G401 (cell line): ENCODE data around the gene STK17B. TPM values are rescaled to one million over a fixed set of nuclear protein-coding genes. Genes with fewer than 3 reads are reported as not detected.
"Not testable (repeated sequence)": the region's sequence is repeated elsewhere in the genome, so short reads cannot be mapped to it uniquely, and the experiment has no call there.

Experiments
- DNase-seq: peaks from one replicate; pipeline ENCODE4 v3.0.0-alpha.2; 2015; ENCODE audit warnings: low spot score
- in situ Hi-C: cut with HindIII; loops from 2 replicates; pipeline ENCODE4 v1.10.0; 2016; ENCODE audit warnings: low sequenced_read_pairs, mixed read lengths
- total RNA-seq: library from RNA; depleted of rRNA; stranded (reverse); fragments of >200 nt; shearing (Covaris generic); gene quantifications from 2 replicates; pipeline ENCODE4 v1.2.3, GENCODE V29; 2014

Gene STK17B
- total RNA-seq, 1 experiment from 2014 or later: 0.68 TPM

DNA sequence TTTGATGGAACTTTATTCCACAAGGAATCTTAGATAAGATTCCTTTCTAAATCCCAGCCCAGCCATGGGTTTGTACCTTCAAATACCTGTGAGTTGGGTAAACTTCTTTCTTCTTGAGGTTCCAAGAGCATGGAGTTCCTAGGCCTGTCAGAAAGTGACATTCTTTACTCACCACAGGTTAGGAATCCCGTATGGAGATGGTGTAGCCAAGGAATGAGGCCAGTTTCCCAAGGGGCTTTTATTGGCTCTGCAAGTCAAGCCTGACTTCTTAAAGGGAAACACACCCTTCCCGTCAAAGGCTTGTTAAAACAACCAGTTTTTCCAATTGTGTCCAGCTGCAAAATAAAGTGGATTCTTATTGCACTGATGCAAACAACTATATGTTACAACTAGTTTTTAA is 45.8 kb downstream of the STK17B start:
- DNase-seq: no peak
- in situ Hi-C loops: no loop called here

DNA sequence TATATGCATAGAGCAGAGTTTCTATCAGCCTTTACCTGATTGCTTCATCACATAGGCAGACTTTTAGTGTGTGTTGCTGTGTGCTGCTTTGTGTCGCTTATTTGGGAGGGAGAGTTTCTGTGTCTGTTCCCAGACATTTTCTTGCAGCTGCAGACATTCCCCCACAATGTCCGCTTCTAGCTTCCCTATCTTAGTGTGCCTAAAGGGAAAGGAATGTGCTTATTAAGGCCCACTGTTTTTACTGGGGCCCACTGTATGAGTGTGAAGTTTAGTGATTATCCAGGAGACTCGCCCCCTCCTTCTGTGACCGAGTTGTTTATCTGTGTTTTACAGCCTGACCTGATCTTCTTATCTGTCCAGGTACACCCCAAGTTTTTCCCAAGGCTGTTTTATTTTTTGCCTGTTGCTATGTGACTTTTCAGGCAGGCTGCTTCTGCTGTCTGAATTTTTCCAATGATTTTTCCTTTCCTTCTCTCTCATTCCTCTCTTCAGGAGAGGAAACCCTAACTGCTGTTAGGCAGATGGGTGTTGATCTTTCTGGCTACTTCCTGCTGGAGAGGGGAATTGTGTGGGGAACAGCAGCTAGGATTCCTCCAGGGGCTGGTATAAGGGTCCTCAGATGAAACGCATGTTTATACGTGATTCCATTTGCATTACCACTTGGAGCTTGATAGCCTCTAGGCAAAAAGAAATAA is 47.6 kb downstream of the STK17B start:
- in situ Hi-C loops: no loop called here
- no peak for DNase-seq

DNA sequence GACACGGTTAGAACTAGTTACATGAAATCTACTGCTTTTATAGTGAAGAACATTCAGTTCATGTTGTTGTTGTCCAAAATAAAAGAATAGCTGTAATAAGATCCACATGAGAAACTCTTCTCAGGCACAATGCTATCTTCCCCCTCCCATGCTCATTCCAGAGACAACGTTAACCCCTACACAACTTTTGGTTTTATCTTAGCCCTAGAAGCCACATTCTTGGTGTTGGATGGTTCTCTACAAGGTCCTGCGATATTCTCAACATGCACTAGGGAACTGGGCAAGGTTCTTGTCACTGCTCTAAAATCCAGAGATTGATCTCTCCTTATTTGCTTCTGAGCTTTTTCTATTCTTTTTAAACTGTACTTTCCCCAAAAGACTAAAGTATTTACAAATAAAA is 51.5 kb downstream of the STK17B start:
- DNase-seq: no peak
- in situ Hi-C loops: no loop called here

DNA sequence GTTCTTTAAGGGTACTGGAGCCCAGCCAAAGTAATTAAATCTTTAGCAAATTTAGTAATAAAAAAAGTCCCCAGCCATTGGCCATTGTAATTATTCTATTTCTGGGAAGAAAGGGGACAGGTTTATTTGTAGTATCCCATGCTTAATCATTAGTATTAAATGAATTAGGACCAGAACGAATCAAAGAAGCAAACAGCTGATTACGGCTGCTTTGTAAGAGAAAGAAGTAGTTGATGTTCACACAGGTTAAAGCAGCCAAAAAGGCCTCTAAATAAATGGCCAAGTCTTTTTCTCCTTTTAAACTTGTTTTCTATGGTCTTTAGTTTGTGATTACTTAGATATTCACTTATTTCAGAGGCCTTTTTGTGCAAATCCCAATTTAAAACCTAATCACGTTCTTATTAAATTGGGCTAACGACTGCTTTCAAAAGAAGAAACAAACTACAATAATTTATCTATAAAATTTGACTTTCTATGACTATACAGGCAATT is 54.1 kb downstream of the STK17B start:
- no peak for DNase-seq
- in situ Hi-C loops: no loop called here

DNA sequence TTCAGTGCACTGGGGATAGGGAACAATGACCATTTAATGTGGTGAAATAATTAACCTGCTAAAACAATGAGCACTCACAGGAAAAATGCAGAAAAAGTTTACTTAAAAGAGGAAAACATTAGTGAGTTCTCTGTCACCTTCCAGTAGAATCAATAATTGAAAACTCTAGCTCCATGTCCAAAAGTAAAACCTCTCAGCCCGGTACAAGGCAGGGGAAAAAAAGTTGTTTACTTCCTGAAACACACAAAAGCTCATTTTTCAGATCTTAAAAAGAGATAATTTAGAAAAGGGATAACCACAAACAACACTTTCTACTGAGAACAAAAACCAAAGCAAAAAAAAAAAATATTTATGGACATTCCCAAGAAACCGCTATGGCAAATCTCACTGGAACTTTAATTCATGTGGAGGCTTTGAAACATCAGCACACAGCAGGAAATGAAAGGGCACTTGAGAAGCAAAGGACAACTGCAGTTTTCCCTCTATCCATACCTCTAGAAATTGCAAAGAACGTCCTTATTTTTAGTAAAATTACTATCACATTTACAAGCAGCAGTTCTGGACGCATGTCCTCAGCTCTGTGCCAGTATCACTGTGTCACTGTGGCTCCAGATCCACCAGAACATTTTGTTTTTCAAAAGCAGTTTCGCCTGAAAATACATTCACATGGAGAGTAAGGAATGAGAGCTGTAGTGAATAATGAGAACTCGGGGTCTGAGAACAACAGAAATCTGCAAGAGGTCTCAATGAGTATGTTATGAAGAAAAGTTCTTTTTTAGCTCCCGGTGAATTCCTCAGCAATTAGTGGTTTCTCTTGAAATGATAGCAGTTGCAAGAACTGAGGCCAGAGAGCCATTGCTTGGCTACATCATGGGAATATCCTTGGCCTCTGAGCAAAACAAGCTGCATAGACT is 58.1 kb downstream of the STK17B start:
- in situ Hi-C loops: no loop called here
- DNase-seq: peak; percentile 6

DNA sequence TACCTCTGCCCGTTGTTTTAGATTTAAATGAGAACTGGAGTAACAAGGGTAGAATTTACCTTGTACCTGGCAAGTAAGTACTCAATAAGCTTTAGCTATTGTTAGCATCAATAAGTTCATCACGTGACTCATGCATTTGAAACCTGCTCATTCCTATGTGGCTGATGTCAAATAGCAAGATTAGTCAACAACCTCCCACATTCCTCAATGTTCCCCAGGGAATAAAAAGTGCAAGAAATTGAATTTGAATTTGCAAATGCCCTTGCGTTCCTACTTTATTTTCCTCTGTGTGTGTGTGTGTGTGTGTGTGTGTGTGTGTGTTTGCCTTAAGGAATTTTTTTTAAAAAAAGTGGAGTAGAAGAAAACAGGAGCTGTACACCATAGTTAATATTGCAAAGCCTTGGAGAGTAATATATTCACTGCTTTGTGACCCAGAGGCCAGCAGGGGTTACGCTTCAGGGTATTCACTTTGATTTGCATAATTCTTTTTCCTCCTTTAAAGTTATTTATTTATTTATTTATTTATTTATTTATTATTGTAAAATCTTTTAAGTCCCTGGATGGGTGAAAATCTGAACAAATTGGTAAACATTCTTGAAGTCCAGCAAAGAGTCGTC is 58.9 kb downstream of the STK17B start:
- no peak for DNase-seq
- in situ Hi-C loops: no loop called here

DNA sequence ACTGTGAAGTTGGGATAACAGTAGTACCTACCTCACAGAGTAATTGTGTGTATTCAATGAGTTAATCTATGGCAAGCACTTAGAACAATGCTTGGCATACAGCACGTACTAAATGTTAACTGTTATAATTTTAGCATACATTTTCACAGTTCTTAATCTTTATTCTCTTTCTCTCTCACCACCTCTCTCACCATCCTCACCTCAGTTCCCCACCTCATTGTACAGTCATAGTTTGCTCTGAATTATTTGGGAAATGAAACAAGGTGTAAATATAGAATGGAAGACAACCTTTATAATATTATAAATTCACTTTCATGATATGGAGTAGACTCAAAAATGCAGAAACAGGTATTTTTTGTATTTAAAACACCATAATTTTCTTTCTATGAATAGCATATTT is 62.8 kb downstream of the STK17B start:
- no peak for DNase-seq
- in situ Hi-C loops: no loop called here

DNA sequence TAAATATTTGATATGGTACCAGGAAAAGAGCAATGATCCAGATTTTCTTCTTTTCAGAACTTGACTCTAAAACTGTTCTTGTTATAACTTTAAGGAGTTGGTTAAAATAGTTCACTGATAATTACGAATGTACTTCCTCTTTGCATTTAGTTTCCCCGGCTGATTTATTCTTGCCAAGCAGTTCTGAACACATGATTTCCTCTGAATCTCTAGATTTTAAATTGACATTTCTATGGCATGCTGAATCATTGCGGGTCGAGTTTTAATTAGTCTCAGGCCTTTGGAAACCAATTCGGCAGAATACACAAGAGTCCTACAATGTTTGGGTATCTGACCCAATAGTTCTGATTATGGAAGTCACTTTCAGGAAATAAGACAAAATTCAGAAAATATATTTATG is 65.4 kb downstream of the STK17B start:
- DNase-seq: no peak
- in situ Hi-C loops: no loop called here

DNA sequence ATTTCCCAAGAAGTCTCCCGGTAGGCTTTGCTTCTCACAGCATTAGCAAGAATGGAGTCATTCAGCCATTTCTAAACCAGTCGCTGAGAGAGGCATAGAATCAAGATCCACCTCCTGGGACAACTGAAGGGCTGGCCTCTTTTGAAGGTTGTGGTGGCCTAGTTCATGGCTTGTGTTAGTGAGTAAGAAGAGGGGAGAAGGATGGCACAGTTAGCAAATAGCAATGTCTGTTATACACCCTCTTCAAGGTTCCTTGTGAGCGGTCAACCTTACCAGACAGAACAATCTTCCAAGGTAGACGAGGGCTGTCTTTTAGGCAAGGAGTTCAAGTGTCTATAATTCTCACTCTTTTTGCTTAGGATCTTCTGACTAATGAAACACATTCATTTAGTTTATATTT is 67.3 kb downstream of the STK17B start:
- in situ Hi-C loops: no loop called here
- no peak for DNase-seq

DNA sequence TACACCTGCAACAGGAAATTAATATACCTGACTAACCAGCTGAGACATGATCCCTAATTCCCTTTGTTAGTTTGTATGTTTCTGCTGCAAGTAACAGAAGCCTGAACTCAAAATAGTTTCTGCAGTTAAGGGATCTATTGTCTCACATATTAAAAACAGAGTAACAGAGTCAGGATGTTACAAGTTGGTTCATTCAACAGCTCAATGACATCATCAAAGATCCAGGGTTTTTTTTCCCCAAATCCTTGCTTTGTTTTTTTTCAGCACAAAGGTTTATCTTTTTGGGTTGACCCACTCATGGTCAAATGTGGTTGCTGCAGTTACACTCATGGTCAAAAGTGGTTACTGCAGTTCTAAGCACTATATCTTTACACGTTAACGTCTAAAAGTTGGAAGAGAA is 67.8 kb downstream of the STK17B start:
- in situ Hi-C loops: no loop called here

DNA sequence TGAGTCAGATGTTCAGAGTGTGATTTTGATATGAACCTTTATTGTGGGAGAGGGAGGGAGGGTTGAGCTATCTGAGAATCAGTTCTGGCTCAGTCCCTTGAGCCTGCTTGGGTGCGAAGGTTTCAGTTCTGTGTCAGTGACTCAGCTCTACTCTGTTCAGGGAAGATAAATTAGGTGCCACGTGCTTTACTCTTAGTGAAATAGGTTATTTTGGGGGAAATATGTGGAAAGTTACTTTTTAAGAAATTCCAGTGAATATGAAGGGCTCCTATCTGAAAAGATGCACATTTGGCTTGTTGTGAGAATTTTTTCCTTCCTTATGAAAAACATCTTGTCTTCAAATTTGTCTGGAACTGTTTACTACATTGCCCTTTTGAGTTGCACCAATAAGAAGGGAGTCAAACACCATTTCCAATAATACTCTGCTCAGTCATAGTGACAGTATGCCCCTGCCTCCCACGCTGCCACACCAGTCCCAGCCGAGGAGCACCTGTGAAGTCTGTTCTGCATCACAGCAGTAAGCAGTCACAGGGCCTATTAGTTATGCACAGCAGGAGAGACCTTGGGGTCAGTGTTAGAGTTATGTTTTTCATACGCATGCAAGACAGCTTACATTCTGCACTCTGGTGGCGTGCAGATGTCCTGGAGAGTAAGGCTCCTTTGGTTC is 69.9 kb downstream of the STK17B start:
- in situ Hi-C loops: no loop called here
- DNase-seq: no peak

More for the DNA sequence above, 67.8 kb downstream of the STK17B start:
- DNase-seq: no peak

DNA sequence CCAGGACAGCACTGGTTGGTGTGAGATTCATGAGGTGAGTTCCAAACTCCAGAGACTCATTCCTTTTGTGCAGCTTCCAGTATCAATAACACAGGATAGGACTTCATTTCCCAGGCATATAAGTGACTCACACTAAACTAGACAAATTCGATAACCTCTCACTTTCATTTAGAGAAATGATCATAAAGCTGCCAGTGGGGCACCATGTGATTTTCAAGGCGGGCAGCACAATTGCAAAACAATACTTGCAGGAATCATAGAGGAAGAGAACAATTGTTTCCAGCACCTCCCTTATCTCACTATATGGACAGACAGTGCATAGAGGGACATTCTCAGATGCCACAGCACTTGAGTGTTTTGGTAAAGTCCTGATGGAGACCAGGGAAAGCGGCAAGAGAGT is 71.5 kb downstream of the STK17B start:
- DNase-seq: no peak
- in situ Hi-C loops: no loop called here

DNA sequence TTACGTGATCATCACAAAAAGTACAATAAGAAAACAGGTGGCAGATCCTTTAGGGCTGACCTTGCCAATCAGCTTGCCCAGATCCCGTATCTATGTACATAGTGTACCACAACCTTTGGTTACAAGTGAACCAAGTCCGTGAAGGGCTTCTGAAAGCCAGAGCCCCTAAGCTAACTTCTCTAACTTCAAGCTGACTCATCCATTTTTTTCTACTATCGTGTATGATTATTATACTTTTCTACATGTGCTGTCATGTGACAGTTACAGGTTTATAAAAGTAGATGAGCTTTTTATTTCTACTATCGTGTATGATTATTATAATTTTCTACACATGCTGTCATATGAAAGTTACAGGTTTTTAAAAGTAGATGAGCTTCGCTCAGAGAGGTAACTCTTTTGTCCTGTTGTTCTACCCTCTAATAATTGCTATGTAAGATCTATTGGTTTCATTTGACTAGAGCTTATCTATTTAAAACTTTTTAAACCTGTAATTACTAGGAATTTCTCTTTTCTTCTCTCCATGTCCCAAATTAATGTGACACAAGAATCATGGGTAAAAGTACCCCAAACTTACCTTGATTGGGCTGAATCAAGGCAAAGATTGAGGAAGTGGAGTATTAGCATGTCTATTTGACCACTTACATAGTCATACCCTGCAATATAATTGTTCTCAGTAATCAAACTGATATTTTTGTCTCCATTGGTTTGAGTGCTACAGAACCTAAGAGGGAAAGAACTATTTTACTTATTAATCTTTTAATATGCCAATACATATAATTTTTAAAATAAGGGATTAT is 73.3 kb downstream of the STK17B start:
- in situ Hi-C loops: no loop called here
- no peak for DNase-seq

DNA sequence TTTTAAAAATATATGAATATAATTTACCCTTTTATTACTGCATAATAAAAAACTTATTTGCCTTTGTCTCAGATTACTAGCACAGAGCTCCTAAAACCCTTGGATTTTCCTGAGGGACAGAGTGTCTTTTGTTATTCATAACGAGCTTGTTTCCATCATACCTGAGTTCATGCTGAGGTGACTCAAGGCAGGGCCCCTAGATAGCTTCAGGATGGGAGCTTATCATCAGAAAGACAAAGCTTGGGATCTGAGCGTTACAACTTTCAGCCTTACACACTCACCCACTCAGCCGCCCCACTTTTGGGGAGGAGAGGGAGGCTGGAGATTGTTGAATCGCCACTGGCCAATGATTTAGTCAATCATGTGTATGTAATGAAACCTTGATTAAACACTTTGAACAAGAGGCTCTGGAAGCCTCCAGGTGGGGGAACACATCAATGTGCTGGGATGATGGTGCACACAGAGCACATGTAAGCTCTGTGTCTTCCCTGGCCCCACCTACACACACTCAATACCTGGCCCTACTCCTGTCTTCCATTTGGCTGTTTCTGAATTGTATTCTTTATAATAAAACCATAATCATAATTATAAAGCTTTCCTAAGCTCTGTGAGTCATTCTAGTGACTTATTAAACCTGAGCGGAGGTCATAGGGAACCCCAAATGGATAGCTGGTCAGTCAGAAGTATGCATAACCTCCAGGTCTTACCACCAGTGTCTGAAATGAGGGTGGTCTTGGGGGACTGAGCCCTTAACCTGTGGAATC is 74.2 kb downstream of the STK17B start:
- in situ Hi-C loops: no loop called here
- no peak for DNase-seq

DNA sequence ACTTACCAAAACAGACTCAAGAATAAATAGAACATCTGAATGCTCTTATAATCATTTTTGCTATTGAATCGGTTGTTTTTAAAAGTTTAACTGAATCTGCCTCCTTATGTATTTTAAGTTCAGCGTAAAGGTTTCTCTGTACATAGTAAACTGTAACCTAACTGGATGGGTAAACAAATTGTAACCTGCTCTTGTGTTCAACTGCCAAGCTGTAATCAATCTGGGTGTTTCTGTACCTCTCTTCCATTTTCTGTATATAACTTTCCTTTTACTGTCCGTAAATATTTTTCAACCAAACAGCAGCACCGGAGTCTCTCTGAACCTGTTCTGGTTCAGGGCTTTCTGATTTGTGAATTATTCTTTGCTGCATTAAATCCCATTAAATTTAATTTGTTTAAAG is 75.1 kb downstream of the STK17B start:
- in situ Hi-C loops: no loop called here
- no peak for DNase-seq

DNA sequence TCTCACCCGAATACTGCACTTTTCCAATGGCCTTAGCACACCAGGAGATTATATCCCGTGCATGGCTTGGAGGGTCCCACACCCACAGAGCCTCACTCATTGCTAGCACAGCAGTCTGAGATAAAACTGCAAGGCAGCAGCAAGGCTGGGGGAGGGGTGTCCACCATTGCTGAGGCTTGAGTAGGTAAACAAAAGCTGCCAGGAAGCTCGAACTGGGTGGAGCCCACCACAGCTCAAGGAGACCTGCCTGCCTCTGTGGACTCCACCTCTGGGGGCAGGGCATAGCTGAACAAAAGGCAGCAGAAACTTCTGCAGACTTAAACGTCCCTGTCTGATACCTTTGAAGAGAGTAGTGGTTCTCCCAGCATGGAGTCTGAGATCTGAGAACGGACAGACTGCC is 81.9 kb downstream of the STK17B start:
- in situ Hi-C loops, DNase-seq: not testable (repeated sequence)

DNA sequence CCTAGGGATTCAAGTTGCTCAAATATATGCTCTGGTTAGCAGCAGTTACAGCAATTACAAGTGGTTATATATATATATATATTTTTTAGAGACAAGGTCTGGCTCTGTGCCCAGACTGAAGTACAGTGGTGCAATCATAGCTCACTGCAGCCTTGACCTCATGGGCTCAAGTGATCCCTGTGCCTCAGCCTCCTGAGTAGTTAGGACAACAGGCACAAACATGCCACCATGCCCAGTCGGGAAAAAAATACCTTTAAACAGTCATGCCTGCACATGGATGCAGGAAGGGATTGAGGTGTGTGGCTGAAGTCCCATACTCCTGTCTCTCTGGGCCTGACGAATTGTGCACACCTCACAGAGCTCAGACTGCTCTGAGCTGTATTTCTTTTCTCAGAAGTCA is 83.2 kb downstream of the STK17B start:
- in situ Hi-C loops: no loop called here

More for the DNA sequence above, 83.2 kb downstream of the STK17B start:
- DNase-seq: no peak
